A549 (cell line): ENCODE measurements around the gene ALG6. TPM values are rescaled to one million over a fixed set of nuclear protein-coding genes. Genes with fewer than 3 reads are reported as not detected.

ENCODE experiments used
- ATAC-seq, 2 experiments: fragments of 200-7000 bp in 1 of 2; fragments of >200 bp in 1 of 2; cut with Nextera tagmentation in 1 of 2; cut with Tn5 transposase in 1 of 2; 3 replicates each; pipeline versions ENCODE4 v1.8.0 to v1.9.1; 2018 to 2020; ENCODE audit warnings: mild to moderate bottlenecking in 1 of 2, moderate library complexity in 1 of 2
- CTCF ChIA-PET: fragments of 300-600 bp; sonication (Branson Sonifier 250); formaldehyde crosslinking; extraction: SDS; loops from one replicate; lab custom pipeline; 2021; ENCODE audit warnings: antibody characterized with exemption, inconsistent platforms; lab: Yijun Ruan, JAX
- POLR2A ChIA-PET: fragments of 350-600 bp; formaldehyde crosslinking; extraction: SDS; loops from one replicate; lab custom pipeline; 2021; ENCODE audit warnings: antibody characterized with exemption, inconsistent platforms; lab: Yijun Ruan, JAX
- DNase-seq, 2 experiments: peaks; one replicate each; pipeline versions ENCODE4 v3.0.0 to v3.0.0-alpha.2; 2011 to 2016; ENCODE audit warnings: low read depth in 1 of 2, low spot score in 1 of 2
- FAIRE-seq: peaks from 2 replicates; lab custom pipeline; 2011; peaks lifted over from hg19 to GRCh38; lab: Jason Lieb, UNC
- H3K27ac ChIP-seq, 2 experiments: fragments of >200 bp; sonication (Bioruptor Twin); formaldehyde crosslinking; 3 replicates each; pipeline ENCODE4 v1.5.1; 2016 to 2017
- H3K4me1 ChIP-seq: fragments of >200 bp; sonication (Bioruptor Twin); formaldehyde crosslinking; 3 replicates; pipeline ENCODE4 v1.6.1; 2016
- H3K4me2 ChIP-seq: fragments of >200 bp; sonication (Bioruptor Twin); formaldehyde crosslinking; 3 replicates; pipeline ENCODE4 v1.6.1; 2016
- H3K4me3 ChIP-seq: fragments of >200 bp; sonication (Bioruptor Twin); formaldehyde crosslinking; 3 replicates; pipeline ENCODE4 v1.5.1; 2016
- H3K9me3 ChIP-seq: fragments of >200 bp; sonication (Bioruptor Twin); formaldehyde crosslinking; 3 replicates; pipeline ENCODE4 v1.6.1; 2016
- BHLHE40 ChIP-seq: IDR thresholded peaks from 2 replicates; pipeline ENCODE4 v1.6.1; 2012; ENCODE audit warnings: low read depth, low read length, inconsistent platforms
- CBX2 ChIP-seq: fragments of 200-600 bp; sonication (generic); IDR thresholded peaks from 2 replicates; pipeline ENCODE4 v1.6.1; 2016; ENCODE audit warnings: low read depth, mild to moderate bottlenecking, borderline replicate concordance
- CEBPB ChIP-seq, 2 experiments: fragments of >200 bp in 1 of 2; sonication (Bioruptor Twin) in 1 of 2; formaldehyde crosslinking in 1 of 2; IDR thresholded peaks; 2 replicates each; pipeline ENCODE4 v1.6.1; 2012 to 2016
- CHD4 ChIP-seq: fragments of 200-600 bp; sonication (generic); IDR thresholded peaks from 2 replicates; pipeline ENCODE4 v1.6.1; 2016; ENCODE audit warnings: antibody characterized with exemption, mild to moderate bottlenecking, borderline replicate concordance
- EHMT2 ChIP-seq: fragments of 200-600 bp; sonication (generic); IDR thresholded peaks from 2 replicates; pipeline ENCODE4 v1.6.1; 2016; ENCODE audit warnings: antibody characterized with exemption, low read depth, mild to moderate bottlenecking, moderate library complexity
- EP300 ChIP-seq, 2 experiments: fragments of >200 bp; sonication (Bioruptor Twin); formaldehyde crosslinking; IDR thresholded peaks; 2 replicates in 1 of 2; 3 replicates in 1 of 2; pipeline ENCODE4 v1.6.1; 2016 to 2017
- FOSB ChIP-seq: fragments of 250-450 bp; sonication (Bioruptor Pico); IDR thresholded peaks from 2 replicates; pipeline ENCODE4 v1.5.0; 2020; ENCODE audit warnings: mild to moderate bottlenecking, moderate library complexity
- HOXB13 ChIP-seq: fragments of 250-450 bp; sonication (Bioruptor Pico); IDR thresholded peaks from 2 replicates; pipeline ENCODE4 v1.5.0; 2020; ENCODE audit warnings: low read depth, mild to moderate bottlenecking, moderate library complexity
- HOXB5 ChIP-seq: fragments of 250-450 bp; sonication (Bioruptor Pico); IDR thresholded peaks from 2 replicates; pipeline ENCODE4 v1.5.0; 2020; ENCODE audit warnings: mild to moderate bottlenecking, moderate library complexity
- JUN ChIP-seq, 2 experiments: fragments of >200 bp; sonication (Bioruptor Twin); formaldehyde crosslinking; IDR thresholded peaks; 2 replicates in 1 of 2; 3 replicates in 1 of 2; pipeline ENCODE4 v1.6.1; 2016 to 2017
- JUNB ChIP-seq: fragments of >200 bp; sonication (Bioruptor Twin); formaldehyde crosslinking; IDR thresholded peaks from 2 replicates; pipeline ENCODE4 v1.6.1; 2016
- KDM1A ChIP-seq: fragments of 200-600 bp; sonication (generic); IDR thresholded peaks from 2 replicates; pipeline ENCODE4 v1.6.1; 2016; ENCODE audit warnings: low read depth, mild to moderate bottlenecking
- KDM5A ChIP-seq: fragments of 200-600 bp; sonication (generic); IDR thresholded peaks from 2 replicates; pipeline ENCODE4 v1.6.1; 2016; ENCODE audit warnings: antibody characterized with exemption, mild to moderate bottlenecking
- MAFK ChIP-seq: fragments of 450-650 bp; IDR thresholded peaks from 2 replicates; pipeline ENCODE4 v1.6.1; 2014; ENCODE audit not compliant: partially characterized antibody
- MAZ ChIP-seq: fragments of 150-350 bp; IDR thresholded peaks from 2 replicates; pipeline ENCODE4 v1.6.1; 2014; ENCODE audit warnings: antibody characterized with exemption, low read depth, low read length, borderline replicate concordance
- MYC ChIP-seq: IDR thresholded peaks from 2 replicates; pipeline ENCODE4 v1.6.1; 2012; ENCODE audit warnings: mild to moderate bottlenecking, inconsistent platforms, low read length, improper control_type of control experiment, borderline replicate concordance
- NPAS2 ChIP-seq: fragments of 250-450 bp; sonication (Bioruptor Pico); IDR thresholded peaks from 2 replicates; pipeline ENCODE4 v1.8.0; 2022; ENCODE audit warnings: mild to moderate bottlenecking, moderate library complexity, borderline replicate concordance
- RAD21 ChIP-seq, 2 experiments: fragments of >200 bp in 1 of 2; sonication (Bioruptor Twin) in 1 of 2; formaldehyde crosslinking in 1 of 2; IDR thresholded peaks in 1 of 2; conservative IDR thresholded peaks in 1 of 2; 2 replicates in 1 of 2; 3 replicates in 1 of 2; pipeline ENCODE4 v1.6.1; 2012 to 2018; ENCODE audit warnings: inconsistent platforms in 1 of 2
- RARB ChIP-seq: fragments of 250-450 bp; sonication (Bioruptor Pico); IDR thresholded peaks from 2 replicates; pipeline ENCODE4 v1.8.0; 2021; ENCODE audit warnings: mild to moderate bottlenecking, moderate library complexity
- RCOR1 ChIP-seq: fragments of 150-350 bp; IDR thresholded peaks from 2 replicates; pipeline ENCODE4 v1.6.1; 2014; ENCODE audit warnings: antibody characterized with exemption, low read length, low read depth
- RNF2 ChIP-seq: fragments of 200-600 bp; sonication (generic); IDR thresholded peaks from 2 replicates; pipeline ENCODE4 v1.6.1; 2016; ENCODE audit warnings: low read depth, mild to moderate bottlenecking, antibody characterized with exemption, moderate library complexity, borderline replicate concordance
- SREBF2 ChIP-seq: fragments of 450-650 bp; IDR thresholded peaks from 2 replicates; pipeline ENCODE4 v1.6.1; 2014; ENCODE audit warnings: mild to moderate bottlenecking, moderate library complexity
- ZC3H11A ChIP-seq: fragments of 450-650 bp; IDR thresholded peaks from 2 replicates; pipeline ENCODE4 v1.6.1; 2014; ENCODE audit warnings: antibody characterized with exemption, mild to moderate bottlenecking
- ZFP36 ChIP-seq: fragments of 450-650 bp; IDR thresholded peaks from 2 replicates; pipeline ENCODE4 v1.6.1; 2014; ENCODE audit warnings: borderline replicate concordance; ENCODE audit not compliant: partially characterized antibody
- ZNF302 ChIP-seq: fragments of 250-450 bp; sonication (Bioruptor Pico); IDR thresholded peaks from 2 replicates; pipeline ENCODE4 v1.9.0; 2021; ENCODE audit warnings: inconsistent platforms, mild to moderate bottlenecking, moderate library complexity
- WGBS: methylation state at CpG from one replicate; pipeline ENCODE4 v1.1.6; 2017; ENCODE audit errors: missing lambda C conversion rate; 5-methylcytosine and 5-hydroxymethylcytosine counted together
- polyA plus RNA-seq, 4 experiments: library from polyadenylated mRNA; depleted of rRNA in 3 of 4; stranded (reverse); fragments of >200 nt; fragmentation: RNase III in 1 of 4; extraction: RNeasy Plus Mini Kit Qiagen cat#74134 plus additional on column Dnase treatment in 1 of 4; gene quantifications; 2 replicates in 3 of 4; 3 replicates in 1 of 4; pipeline ENCODE4 v1.2.3, GENCODE V29; 2011 to 2017
- TF ChIP-seq, protein P1 (sequence below): fragments of 250-450 bp; sonication (Bioruptor Pico); IDR thresholded peaks from 2 replicates; pipeline ENCODE4 v1.5.0; 2021; ENCODE audit warnings: mild to moderate bottlenecking, moderate library complexity, borderline replicate concordance
- TF ChIP-seq, protein P2 (sequence below): IDR thresholded peaks from 2 replicates; pipeline ENCODE4 v1.6.1; 2012; ENCODE audit warnings: low read depth, borderline replicate concordance
- TF ChIP-seq, protein P3 (sequence below): fragments of >200 bp; sonication (Bioruptor Twin); formaldehyde crosslinking; IDR thresholded peaks from 2 replicates; pipeline ENCODE4 v1.6.1; 2016
- TF ChIP-seq, protein P4 (sequence below): fragments of >200 bp; sonication (Bioruptor Twin); formaldehyde crosslinking; IDR thresholded peaks from 3 replicates; pipeline ENCODE4 v1.6.1; 2016
- TF ChIP-seq, protein P5 (sequence below): IDR thresholded peaks from 2 replicates; pipeline ENCODE4 v1.6.1; 2012

Gene ALG6
- polyA plus RNA-seq, 2 of the 4 experiments (the other 2 are of a cell fraction): 8.3 to 19.6 TPM

DNA sequence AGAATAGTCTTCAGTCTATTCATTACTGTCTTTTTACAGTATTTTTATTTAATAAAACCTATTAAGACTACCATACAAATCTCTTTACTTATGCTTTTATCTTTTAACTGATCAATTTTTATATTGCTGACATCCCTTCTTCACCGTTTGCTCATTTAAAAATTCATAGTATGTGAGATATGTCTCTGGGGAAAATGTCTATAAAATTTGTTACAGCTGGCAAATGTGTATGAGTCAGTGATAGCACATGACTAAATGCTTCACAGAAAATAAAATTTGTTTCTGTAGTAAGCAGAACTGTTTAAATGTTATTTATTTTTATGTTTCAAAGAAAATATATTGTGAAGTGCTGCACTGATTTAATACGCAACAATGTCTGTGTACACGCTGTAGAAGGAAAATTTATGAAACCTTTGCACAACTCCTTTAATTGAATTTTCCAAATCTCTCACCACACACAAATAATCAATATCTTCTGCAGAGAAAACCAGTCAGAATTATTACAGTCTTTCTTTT lies 81.4 kb downstream of the ALG6 start (continued):
- TF ChIP-seq, protein P1, sequence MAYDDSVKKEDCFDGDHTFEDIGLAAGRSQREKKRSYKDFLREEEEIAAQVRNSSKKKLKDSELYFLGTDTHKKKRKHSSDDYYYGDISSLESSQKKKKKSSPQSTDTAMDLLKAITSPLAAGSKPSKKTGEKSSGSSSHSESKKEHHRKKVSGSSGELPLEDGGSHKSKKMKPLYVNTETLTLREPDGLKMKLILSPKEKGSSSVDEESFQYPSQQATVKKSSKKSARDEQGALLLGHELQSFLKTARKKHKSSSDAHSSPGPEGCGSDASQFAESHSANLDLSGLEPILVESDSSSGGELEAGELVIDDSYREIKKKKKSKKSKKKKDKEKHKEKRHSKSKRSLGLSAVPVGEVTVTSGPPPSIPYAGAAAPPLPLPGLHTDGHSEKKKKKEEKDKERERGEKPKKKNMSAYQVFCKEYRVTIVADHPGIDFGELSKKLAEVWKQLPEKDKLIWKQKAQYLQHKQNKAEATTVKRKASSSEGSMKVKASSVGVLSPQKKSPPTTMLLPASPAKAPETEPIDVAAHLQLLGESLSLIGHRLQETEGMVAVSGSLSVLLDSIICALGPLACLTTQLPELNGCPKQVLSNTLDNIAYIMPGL (CRISPR knock-in tag): no peak

DNA sequence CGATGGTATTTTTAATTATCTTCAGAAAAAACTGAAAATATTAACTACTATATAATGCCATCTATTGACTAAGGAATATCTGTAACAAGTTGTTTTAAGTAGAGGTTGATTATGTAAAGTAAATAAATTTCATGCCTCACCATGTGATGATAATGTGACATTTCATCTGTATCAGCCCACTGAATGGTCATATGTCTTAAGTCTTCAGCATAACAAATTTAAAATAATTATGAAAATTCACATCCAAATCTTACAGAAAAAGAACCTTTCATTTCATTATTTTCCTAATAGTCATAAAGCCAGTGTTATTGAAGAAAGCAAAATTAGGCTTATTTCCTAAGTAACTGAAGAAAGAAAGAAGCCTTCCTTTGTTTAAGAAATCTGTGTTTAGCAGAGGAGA lies 83.0 kb downstream of the ALG6 start:
- Histone ChIP-seq H3K27ac (no peak overlapping the region), H3K4me2 (no peak overlapping the region), H3K4me3 (no peak overlapping the region), H3K9me3 (no peaks in the 10 kb centered on the region), H3K4me1 (no peaks in the 10 kb centered on the region)
- FAIRE-seq: no peak
- ChIA-PET CTCF (no interaction called here), POLR2A (no interaction called here)
- no peak for ATAC-seq
- no peak for DNase-seq
- no peak for TF ChIP-seq JUN (IDR thresholded peaks at IDR 0.05)
- no peak for TF ChIP-seq EP300 (IDR thresholded peaks at IDR 0.05)
- no peak for TF ChIP-seq HOXB5 (CRISPR knock-in tag)
- no peak for TF ChIP-seq RCOR1
- TF ChIP-seq, protein P2, sequence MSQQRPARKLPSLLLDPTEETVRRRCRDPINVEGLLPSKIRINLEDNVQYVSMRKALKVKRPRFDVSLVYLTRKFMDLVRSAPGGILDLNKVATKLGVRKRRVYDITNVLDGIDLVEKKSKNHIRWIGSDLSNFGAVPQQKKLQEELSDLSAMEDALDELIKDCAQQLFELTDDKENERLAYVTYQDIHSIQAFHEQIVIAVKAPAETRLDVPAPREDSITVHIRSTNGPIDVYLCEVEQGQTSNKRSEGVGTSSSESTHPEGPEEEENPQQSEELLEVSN: no peak
- TF ChIP-seq KDM5A: no peak
- no peak for TF ChIP-seq ZFP36
- no peak for TF ChIP-seq NPAS2
- TF ChIP-seq, protein P3, sequence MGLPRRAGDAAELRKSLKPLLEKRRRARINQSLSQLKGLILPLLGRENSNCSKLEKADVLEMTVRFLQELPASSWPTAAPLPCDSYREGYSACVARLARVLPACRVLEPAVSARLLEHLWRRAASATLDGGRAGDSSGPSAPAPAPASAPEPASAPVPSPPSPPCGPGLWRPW: no peak
- no peak for TF ChIP-seq EHMT2
- TF ChIP-seq CBX2: no peak
- no peak for TF ChIP-seq HOXB13
- TF ChIP-seq BHLHE40: no peak
- no peak for TF ChIP-seq ZC3H11A
- no peak for TF ChIP-seq SREBF2
- no peak for TF ChIP-seq RARB
- TF ChIP-seq MAZ: no peak
- no peak for TF ChIP-seq MAFK
- no peak for TF ChIP-seq CHD4
- TF ChIP-seq, protein P4, sequence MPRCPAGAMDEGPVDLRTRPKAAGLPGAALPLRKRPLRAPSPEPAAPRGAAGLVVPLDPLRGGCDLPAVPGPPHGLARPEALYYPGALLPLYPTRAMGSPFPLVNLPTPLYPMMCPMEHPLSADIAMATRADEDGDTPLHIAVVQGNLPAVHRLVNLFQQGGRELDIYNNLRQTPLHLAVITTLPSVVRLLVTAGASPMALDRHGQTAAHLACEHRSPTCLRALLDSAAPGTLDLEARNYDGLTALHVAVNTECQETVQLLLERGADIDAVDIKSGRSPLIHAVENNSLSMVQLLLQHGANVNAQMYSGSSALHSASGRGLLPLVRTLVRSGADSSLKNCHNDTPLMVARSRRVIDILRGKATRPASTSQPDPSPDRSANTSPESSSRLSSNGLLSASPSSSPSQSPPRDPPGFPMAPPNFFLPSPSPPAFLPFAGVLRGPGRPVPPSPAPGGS: no peak
- WGBS: 93% methylated on average over 1 of the region's 1 CpG

DNA sequence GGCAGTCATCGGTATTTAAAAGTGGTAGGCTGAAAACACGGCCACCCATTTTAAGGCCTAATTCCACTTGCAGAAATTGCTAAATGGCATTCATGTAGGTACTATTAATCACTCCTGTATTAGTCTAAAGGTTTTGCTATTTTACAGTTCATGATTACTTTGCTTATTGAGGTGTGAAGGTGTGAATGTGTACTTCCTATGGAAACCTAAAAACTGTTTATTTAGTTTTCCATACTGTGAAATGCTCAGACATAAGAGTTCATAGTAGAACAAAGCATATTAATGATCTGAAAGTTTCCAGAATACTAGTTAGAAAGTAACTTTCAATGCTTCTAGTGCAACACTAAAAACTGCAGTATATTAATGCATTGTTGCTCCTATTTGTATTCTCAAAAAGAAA lies 85.8 kb downstream of the ALG6 start:
- no peak for FAIRE-seq
- Histone ChIP-seq H3K9me3 (no peaks in the 10 kb centered on the region), H3K4me2 (no peak overlapping the region), H3K4me1 (no peaks in the 10 kb centered on the region), H3K4me3 (no peak overlapping the region), H3K27ac (no peak overlapping the region)
- ChIA-PET CTCF (interaction anchor here (2.6 kb wide), 1 partner anchor 11 kb away, joined by 10 read pairs; no protein-coding TSS in a partner anchor), POLR2A (no interaction called here)
- WGBS: 94% methylated on average over 2 of the region's 2 CpGs
- no peak for ATAC-seq
- DNase-seq: no peak
- TF ChIP-seq JUNB: no peak
- TF ChIP-seq, protein P4: no peak
- no peak for TF ChIP-seq ZNF302
- TF ChIP-seq RAD21 (conservative IDR thresholded peaks at IDR 0.05 in 1 of 2, IDR thresholded peaks at IDR 0.05 in 1 of 2): no peak
- no peak for TF ChIP-seq KDM1A
- TF ChIP-seq, protein P5, sequence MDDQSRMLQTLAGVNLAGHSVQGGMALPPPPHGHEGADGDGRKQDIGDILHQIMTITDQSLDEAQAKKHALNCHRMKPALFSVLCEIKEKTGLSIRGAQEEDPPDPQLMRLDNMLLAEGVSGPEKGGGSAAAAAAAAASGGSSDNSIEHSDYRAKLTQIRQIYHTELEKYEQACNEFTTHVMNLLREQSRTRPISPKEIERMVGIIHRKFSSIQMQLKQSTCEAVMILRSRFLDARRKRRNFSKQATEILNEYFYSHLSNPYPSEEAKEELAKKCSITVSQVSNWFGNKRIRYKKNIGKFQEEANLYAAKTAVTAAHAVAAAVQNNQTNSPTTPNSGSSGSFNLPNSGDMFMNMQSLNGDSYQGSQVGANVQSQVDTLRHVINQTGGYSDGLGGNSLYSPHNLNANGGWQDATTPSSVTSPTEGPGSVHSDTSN: no peak
- no peak for TF ChIP-seq RNF2
- no peak for TF ChIP-seq FOSB (CRISPR knock-in tag)
- TF ChIP-seq, protein P2: no peak
- no peak for TF ChIP-seq CEBPB (IDR thresholded peaks at IDR 0.05)
- TF ChIP-seq MYC: no peak
- no peak for TF ChIP-seq MAZ
- no peak for TF ChIP-seq CHD4
- no peak for TF ChIP-seq SREBF2
